ENCODE results near the gene KRT78. TPM values are rescaled to one million over a fixed set of nuclear protein-coding genes. Genes with fewer than 3 reads are reported as not detected.

Gene KRT78
- total RNA-seq, 2 donors from 2014 or later = not detected

DNA sequence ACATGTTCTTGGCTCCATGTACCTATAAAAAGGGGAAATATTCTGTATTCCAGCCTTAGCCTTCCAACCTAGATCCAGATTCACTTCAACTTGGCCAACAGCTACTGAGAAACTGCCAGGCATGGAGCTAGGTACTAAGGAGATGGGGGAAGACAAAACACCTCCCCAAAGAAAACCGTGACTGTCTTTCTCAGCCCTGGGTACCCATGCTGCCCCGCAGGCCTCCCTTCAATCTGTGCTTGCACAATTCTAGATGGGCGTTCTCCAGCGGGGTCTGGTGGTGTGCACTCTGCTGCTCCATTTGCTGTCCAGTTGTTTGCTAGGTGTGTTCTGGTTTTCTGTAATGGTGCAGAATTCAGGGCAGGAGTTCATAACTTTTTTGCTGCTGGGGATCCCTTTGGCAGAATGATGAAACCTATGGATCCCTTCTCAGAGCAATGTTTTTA lies 34.1 kb downstream of the KRT78 start:
- H3K27me3 Mint-ChIP-seq (ENCODE audit: insufficient read depth) = peaks cover 3% of the 10 kb centered on the region
- DNase-seq = no peak
- no peaks in the 10 kb centered on the region for H3K9me3 Mint-ChIP-seq
- Histone ChIP-seq H3K4me3 (ENCODE audit: low read length) (no peak overlapping the region), H3K36me3 (ENCODE audit: control insufficient read depth, insufficient read depth, low read length) (no peaks in the 10 kb centered on the region), H3K4me1 (ENCODE audit: control insufficient read depth, insufficient read depth, low read length) (peaks cover 7% of the 10 kb centered on the region), H3K27ac (ENCODE audit: low read depth, low read length) (no peak overlapping the region), H3K9me3 (ENCODE audit: control insufficient read depth, low read length) (no peaks in the 10 kb centered on the region), H3K9ac (ENCODE audit: extremely low read depth, low read length, poor library complexity, severe bottlenecking) (no peak overlapping the region), H3K27me3 (ENCODE audit: control insufficient read depth, insufficient read depth, low read length, poor library complexity, severe bottlenecking) (no peaks in the 10 kb centered on the region)
- no peak for TF ChIP-seq CTCF (conservative IDR thresholded peaks at IDR 0.05)
- no peak overlapping the region for H3K4me3 Mint-ChIP-seq
- no peaks in the 10 kb centered on the region for H3K36me3 Mint-ChIP-seq (ENCODE audit: low read depth)
- WGBS, 2 experiments (ENCODE audit: insufficient coverage in 1 of 2, insufficient read length in 1 of 2) = 20 to 77% methylated on average over 1 to 4 of the region's 4 CpGs
- H3K4me1 Mint-ChIP-seq = peaks cover 11% of the 10 kb centered on the region
- H3K27ac Mint-ChIP-seq = no peak overlapping the region

- H3K9ac ChIP-seq (ENCODE audit: extremely low read depth, low read length, poor library complexity, severe bottlenecking) = no peak within 1 kb of the TSS
- Mint-ChIP-seq H3K4me1 (peaks cover 11% of the 10 kb centered on the region), H3K36me3 (ENCODE audit: low read depth) (no peaks in the 10 kb centered on the region), H3K9me3 (no peaks in the 10 kb centered on the region), H3K27me3 (ENCODE audit: insufficient read depth) (peaks cover 9% of the 10 kb centered on the region), H3K4me3 (no peak within 1 kb of the TSS), H3K27ac (no peak within 1 kb of the TSS)
- no peak for DNase-seq
- peaks cover 7% of the 10 kb centered on the region for H3K4me1 ChIP-seq (ENCODE audit: control insufficient read depth, insufficient read depth, low read length)
- no peaks in the 10 kb centered on the region for H3K27me3 ChIP-seq (ENCODE audit: control insufficient read depth, insufficient read depth, low read length, poor library complexity, severe bottlenecking)
- no peak within 1 kb of the TSS for H3K27ac ChIP-seq (ENCODE audit: low read depth, low read length)
- no peak within 1 kb of the TSS for H3K4me3 ChIP-seq (ENCODE audit: low read length)
- no peaks in the 10 kb centered on the region for H3K36me3 ChIP-seq (ENCODE audit: control insufficient read depth, insufficient read depth, low read length)
- TF ChIP-seq CTCF (conservative IDR thresholded peaks at IDR 0.05) = no peak
- no peaks in the 10 kb centered on the region for H3K9me3 ChIP-seq (ENCODE audit: control insufficient read depth, low read length)
- 93 to 94% methylated on average over 8 to 15 of the region's 15 CpGs for WGBS, 2 experiments (ENCODE audit: insufficient coverage in 1 of 2, insufficient read length in 1 of 2)
Measured at GRCh38 chr12:52813885-52814709, 34.7 kb downstream of the KRT78 start, which contains the start of gene KRT4. Gene KRT4 (minus strand): TSS chr12:52814116. CDS start chr12:52814058, 58 bp downstream.

DNA sequence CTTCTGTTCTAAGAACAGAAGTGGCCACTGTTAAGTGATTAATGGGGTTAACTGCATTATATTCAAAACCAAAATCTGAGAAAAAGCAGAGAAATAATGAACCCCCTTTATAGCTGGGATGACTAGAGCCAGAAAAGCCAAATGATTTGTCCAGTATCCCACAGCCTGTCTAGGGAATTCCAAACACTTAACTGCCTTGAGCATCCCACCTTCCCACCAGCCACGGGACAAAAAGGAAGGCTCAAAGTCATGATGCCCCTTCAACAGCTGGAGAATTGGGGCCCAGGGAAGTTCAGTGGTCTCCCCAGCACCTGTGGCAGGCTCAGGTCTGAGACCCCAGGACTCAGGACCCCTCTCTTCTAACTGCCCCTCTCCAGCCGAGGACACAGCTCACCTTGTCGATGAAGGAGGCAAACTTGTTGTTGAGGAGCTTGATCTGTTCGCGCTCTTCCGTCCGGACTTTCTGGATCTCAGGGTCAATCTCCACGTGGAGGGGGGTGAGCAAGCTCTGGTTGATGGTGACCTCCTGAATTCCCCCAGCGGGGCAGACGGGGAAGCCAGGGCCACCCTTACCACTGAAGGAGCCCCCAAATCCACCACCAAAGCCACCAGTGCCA lies 35.5 kb downstream of the KRT78 start:
- H3K27ac Mint-ChIP-seq = no peak overlapping the region
- 96 to 100% methylated on average over 6 to 10 of the region's 10 CpGs for WGBS, 2 experiments (ENCODE audit: insufficient coverage in 1 of 2, insufficient read length in 1 of 2)
- Histone ChIP-seq H3K27me3 (ENCODE audit: control insufficient read depth, insufficient read depth, low read length, poor library complexity, severe bottlenecking) (no peaks in the 10 kb centered on the region), H3K9me3 (ENCODE audit: control insufficient read depth, low read length) (no peaks in the 10 kb centered on the region), H3K9ac (ENCODE audit: extremely low read depth, low read length, poor library complexity, severe bottlenecking) (no peak overlapping the region), H3K4me3 (ENCODE audit: low read length) (no peak overlapping the region), H3K36me3 (ENCODE audit: control insufficient read depth, insufficient read depth, low read length) (no peaks in the 10 kb centered on the region), H3K27ac (ENCODE audit: low read depth, low read length) (no peak overlapping the region), H3K4me1 (ENCODE audit: control insufficient read depth, insufficient read depth, low read length) (no peaks in the 10 kb centered on the region)
- H3K36me3 Mint-ChIP-seq (ENCODE audit: low read depth) = no peaks in the 10 kb centered on the region
- no peak for TF ChIP-seq CTCF (conservative IDR thresholded peaks at IDR 0.05)
- peaks cover 5% of the 10 kb centered on the region for H3K4me1 Mint-ChIP-seq
- H3K4me3 Mint-ChIP-seq = no peak overlapping the region
- peaks cover 14% of the 10 kb centered on the region for H3K27me3 Mint-ChIP-seq (ENCODE audit: insufficient read depth)
- DNase-seq = no peak
- H3K9me3 Mint-ChIP-seq = no peaks in the 10 kb centered on the region

Data from endodermal cell (in vitro differentiated cells).